Lung (tissue), 12 donors: ENCODE measurements around the gene BABAM2. TPM values are rescaled to one million over a fixed set of nuclear protein-coding genes. Genes with fewer than 3 reads are reported as not detected.

Experiments
- ATAC-seq: fragments of 200-7000 bp; cut with Tn5 transposase; one replicate; pipeline ENCODE4 v1.9.1; 2020; ENCODE audit warnings: moderate number of reproducible peaks; ENCODE audit not compliant: insufficient read depth, low FRiP score
- DNase-seq, 3 donors: peaks; one replicate each; pipeline ENCODE4 v3.0.0-alpha.2; 2013 to 2017
- H3K27ac ChIP-seq, 2 donors: one replicate each; pipeline ENCODE4 v1.5.1; 2013; ENCODE audit warnings: mild to moderate bottlenecking in 2 of 2, moderate library complexity in 2 of 2, control low read depth in 1 of 2, inconsistent platforms in 1 of 2, low read depth in 1 of 2, low read length in 1 of 2
- H3K27me3 ChIP-seq, 3 donors: one replicate each; pipeline ENCODE4 v1.5.1; 2013; ENCODE audit warnings: low read length in 2 of 3; ENCODE audit not compliant: control insufficient read depth in 3 of 3, insufficient read depth in 3 of 3
- H3K36me3 ChIP-seq, 4 donors: one replicate each; pipeline ENCODE4 v1.5.1; 2013; ENCODE audit warnings: low read length in 4 of 4, mild to moderate bottlenecking in 1 of 4, moderate library complexity in 1 of 4; ENCODE audit not compliant: control insufficient read depth in 4 of 4, insufficient read depth in 4 of 4
- H3K4me1 ChIP-seq, 5 donors: one replicate each; pipeline ENCODE4 v1.5.1; 2013; ENCODE audit warnings: low read length in 5 of 5, mild to moderate bottlenecking in 2 of 5, moderate library complexity in 1 of 5; ENCODE audit not compliant: control insufficient read depth in 5 of 5, insufficient read depth in 5 of 5
- H3K4me3 ChIP-seq: one replicate; pipeline ENCODE4 v1.5.1; 2013; ENCODE audit warnings: mild to moderate bottlenecking, control low read depth, moderate library complexity
- H3K9ac ChIP-seq, 2 donors: one replicate each; pipeline ENCODE4 v1.5.1; 2013; ENCODE audit warnings: low read length in 2 of 2, control low read depth in 1 of 2; ENCODE audit not compliant: insufficient read depth in 1 of 2
- H3K9me3 ChIP-seq, 4 donors: one replicate each; pipeline ENCODE4 v1.5.1; 2013; ENCODE audit warnings: low read length in 3 of 4, mild to moderate bottlenecking in 1 of 4, moderate library complexity in 1 of 4; ENCODE audit not compliant: control insufficient read depth in 4 of 4, insufficient read depth in 3 of 4
- WGBS, 2 donors: extraction: QIAGEN DNeasy Blood & Tissue Kit; methylation state at CpG; one replicate each; pipeline ENCODE4 v1.1.7; 2013; 5-methylcytosine and 5-hydroxymethylcytosine counted together
- polyA plus RNA-seq, 2 donors: library from polyadenylated mRNA; stranded (reverse); fragments of 200-250 nt; gene quantifications; one replicate each; pipeline ENCODE4 v1.2.1, GENCODE V29; 2013
- total RNA-seq, 2 donors: library from RNA; depleted of rRNA in 1 of 2; stranded (reverse); fragments of >200 nt in 1 of 2; gene quantifications; one replicate each; pipeline ENCODE4 v1.2.1, GENCODE V29; 2014 to 2021
- TF ChIP-seq, protein P1 (sequence below): IDR thresholded peaks from 2 replicates; pipeline ENCODE4 v1.5.1; 2012; ENCODE audit warnings: mild to moderate bottlenecking; ENCODE audit errors: control extremely low read depth, extremely low read depth
- donor health status: control.
- donor health status: control.
- donor health status: Bipolar disorder and iron deficiency.
- donor health status: healthy.
- donor health status: DM: yes; HTN: yes; CAD: no.

The BABAM2 gene
- total and polyA plus RNA-seq, 4 donors: 19.0 to 43.3 (median 33.7) TPM

DNA sequence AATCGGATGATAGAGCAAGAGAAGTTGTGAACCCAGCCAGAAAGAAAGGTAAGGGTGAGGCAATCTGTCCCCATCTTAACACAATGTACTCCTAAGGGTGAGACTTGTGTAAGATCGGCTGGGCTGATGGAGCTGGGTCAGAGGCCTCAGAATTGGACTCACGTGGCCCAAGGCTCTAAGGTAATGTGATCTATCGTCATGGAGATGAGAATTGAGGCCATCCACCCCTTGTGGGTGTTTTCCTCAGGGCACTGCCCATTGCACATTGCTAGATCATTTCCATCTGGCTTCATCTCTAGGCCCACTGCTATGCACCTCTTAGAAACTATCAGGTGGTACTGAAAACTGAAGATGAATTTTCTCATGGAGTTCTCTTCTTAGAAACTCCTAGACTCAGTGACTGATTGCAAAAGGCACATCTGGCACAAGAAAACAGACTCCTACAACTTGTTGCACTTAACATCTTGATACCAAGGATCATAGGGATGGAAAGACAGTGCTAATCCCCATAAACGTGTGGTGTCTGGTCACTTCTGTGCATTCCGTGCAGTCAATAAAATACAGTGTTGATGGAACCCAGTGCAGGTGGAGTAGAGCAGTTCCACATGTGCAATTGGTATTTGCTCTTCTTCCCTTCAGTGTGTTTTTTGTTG, 273.2 kb downstream of the BABAM2 start:
- Histone ChIP-seq H3K27me3 (no peaks in the 10 kb centered on the region), H3K27ac (peak overlapping the region; percentile 47 to 74), H3K9me3 (no peaks in the 10 kb centered on the region), H3K4me3 (no peak overlapping the region), H3K36me3 (peaks cover 0 to 1% (median 0%) of the 10 kb centered on the region in 4 donors), H3K9ac (no peak overlapping the region), H3K4me1 (peaks cover 0 to 28% (median 15%) of the 10 kb centered on the region in 5 donors)
- TF ChIP-seq, protein P1, sequence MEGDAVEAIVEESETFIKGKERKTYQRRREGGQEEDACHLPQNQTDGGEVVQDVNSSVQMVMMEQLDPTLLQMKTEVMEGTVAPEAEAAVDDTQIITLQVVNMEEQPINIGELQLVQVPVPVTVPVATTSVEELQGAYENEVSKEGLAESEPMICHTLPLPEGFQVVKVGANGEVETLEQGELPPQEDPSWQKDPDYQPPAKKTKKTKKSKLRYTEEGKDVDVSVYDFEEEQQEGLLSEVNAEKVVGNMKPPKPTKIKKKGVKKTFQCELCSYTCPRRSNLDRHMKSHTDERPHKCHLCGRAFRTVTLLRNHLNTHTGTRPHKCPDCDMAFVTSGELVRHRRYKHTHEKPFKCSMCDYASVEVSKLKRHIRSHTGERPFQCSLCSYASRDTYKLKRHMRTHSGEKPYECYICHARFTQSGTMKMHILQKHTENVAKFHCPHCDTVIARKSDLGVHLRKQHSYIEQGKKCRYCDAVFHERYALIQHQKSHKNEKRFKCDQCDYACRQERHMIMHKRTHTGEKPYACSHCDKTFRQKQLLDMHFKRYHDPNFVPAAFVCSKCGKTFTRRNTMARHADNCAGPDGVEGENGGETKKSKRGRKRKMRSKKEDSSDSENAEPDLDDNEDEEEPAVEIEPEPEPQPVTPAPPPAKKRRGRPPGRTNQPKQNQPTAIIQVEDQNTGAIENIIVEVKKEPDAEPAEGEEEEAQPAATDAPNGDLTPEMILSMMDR: no peak
- peak in 1 of 3 donors; percentile 24 for DNase-seq
- WGBS, 2 donors: 89 to 90% methylated on average over 6 of the region's 6 CpGs
- no peak for ATAC-seq

DNA sequence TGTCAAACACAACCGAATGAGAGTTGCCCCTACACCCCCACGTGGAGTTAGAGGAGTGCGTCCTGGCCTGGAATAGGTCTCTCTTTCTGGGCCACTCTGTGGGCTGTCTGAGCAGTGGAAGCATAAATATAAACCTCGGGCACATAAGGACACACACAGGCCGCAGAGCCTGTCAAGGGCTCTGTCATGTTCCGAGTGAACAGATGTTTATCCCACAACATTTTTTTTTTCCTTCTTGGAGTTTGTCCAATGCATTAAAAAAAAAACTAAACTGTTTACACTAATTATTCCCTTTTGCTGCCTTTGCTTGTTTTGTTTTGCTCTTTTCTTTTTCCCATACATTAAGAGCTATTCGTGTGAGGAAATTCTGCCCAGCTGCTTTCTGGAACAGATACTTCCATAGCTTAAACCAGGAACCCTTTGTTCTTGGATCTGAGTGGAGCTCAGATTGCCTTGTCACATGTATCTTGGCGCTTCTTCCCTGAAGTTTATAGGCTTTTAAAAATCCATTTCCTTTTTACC, 273.8 kb downstream of the BABAM2 start:
- peaks cover 0 to 1% (median 0%) of the 10 kb centered on the region in 4 donors for H3K36me3 ChIP-seq
- TF ChIP-seq, protein P1: no peak
- no peak overlapping the region for H3K9ac ChIP-seq

DNA sequence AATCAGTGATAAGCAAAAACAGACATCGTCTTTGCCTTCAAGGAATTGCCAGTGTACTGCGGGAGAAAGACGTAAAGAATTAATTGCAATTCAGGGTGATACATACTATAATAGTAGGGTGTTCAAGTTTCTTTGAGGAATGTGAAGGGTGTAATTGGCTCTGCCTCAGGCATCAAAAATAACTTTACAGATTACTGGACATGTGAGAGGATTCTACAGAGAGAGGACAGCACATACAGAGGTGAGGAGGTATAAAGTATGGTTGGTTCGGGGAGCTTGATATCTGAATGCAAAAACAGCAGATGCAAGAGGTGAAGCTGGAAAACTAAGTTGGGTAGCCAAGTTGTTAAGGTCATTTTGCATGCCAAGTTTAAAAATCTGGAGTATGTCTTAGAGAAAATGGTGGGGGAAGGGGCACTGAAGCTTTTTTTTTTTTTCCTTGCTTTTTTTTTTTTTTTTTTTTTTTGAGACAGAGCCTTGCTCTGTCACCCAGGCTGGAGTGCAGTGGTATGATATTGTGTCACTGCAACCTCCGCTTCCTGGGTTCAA, 274.6 kb downstream of the BABAM2 start:
- Histone ChIP-seq H3K4me1 (peaks cover 0 to 28% (median 15%) of the 10 kb centered on the region in 5 donors), H3K36me3 (peaks cover 0 to 1% (median 0%) of the 10 kb centered on the region in 4 donors), H3K27ac (peak overlapping the region in 1 of 2 donors; percentile 74), H3K9me3 (no peaks in the 10 kb centered on the region), H3K9ac (no peak overlapping the region), H3K27me3 (no peaks in the 10 kb centered on the region), H3K4me3 (no peak overlapping the region)
- no peak for ATAC-seq
- peak in 2 of 3 donors; percentile 82 to 83 for DNase-seq
- TF ChIP-seq, protein P1: no peak
- WGBS, 2 donors: 93 to 95% methylated on average over 5 of the region's 5 CpGs

More for the DNA sequence above, 273.8 kb downstream of the BABAM2 start:
- Histone ChIP-seq H3K4me3 (no peak overlapping the region), H3K4me1 (peaks cover 0 to 28% (median 15%) of the 10 kb centered on the region in 5 donors), H3K9me3 (no peaks in the 10 kb centered on the region), H3K27ac (peak overlapping the region; percentile 47 to 74), H3K27me3 (no peaks in the 10 kb centered on the region)
- 56 to 68% methylated on average over 8 of the region's 8 CpGs for WGBS, 2 donors
- DNase-seq (peak; percentile 88 to 99 (median 99)), ATAC-seq (no peak)
